Neural cell (in vitro differentiated cells): ENCODE measurements around the gene CFAP210. TPM values are rescaled to one million over a fixed set of nuclear protein-coding genes. Genes with fewer than 3 reads are reported as not detected.

Source experiments
- H2AFZ ChIP-seq: fragments of 200-600, 300-800 bp; sonication (generic), shearing (Covaris generic); 2 replicates; pipeline ENCODE4 v1.6.0; 2014; ENCODE audit warnings: low read depth, mild to moderate bottlenecking, antibody characterized with exemption, low read length, moderate library complexity
- H3F3A ChIP-seq: fragments of 200-600 bp; shearing (Covaris generic); 2 replicates; pipeline ENCODE4 v1.6.1; 2016; ENCODE audit warnings: mild to moderate bottlenecking, moderate library complexity, mixed read lengths, antibody characterized with exemption, low read length; ENCODE audit not compliant: insufficient read depth, poor library complexity, severe bottlenecking
- H3K27ac ChIP-seq: fragments of 200-600, 300-800 bp; sonication (generic), shearing (Covaris generic); 2 replicates; pipeline ENCODE4 v1.5.1; 2014; ENCODE audit warnings: mild to moderate bottlenecking, low read length, moderate library complexity
- H3K27me3 ChIP-seq: fragments of 300-800, 200-600 bp; sonication (generic), shearing (Covaris generic); 2 replicates; pipeline ENCODE4 v1.6.0; 2014; ENCODE audit warnings: mild to moderate bottlenecking, low read depth, low read length, moderate library complexity; ENCODE audit not compliant: insufficient read depth
- H3K36me3 ChIP-seq: fragments of 300-800, 200-600 bp; sonication (generic), shearing (Covaris generic); 2 replicates; pipeline ENCODE4 v1.5.1; 2014; ENCODE audit warnings: mild to moderate bottlenecking, antibody characterized with exemption, low read length, moderate library complexity; ENCODE audit not compliant: insufficient read depth
- H3K4me2 ChIP-seq: fragments of 300-800, 200-600 bp; sonication (generic), shearing (Covaris generic); 2 replicates; pipeline ENCODE4 v1.6.0; 2014; ENCODE audit warnings: mild to moderate bottlenecking, low read length
- H3K4me3 ChIP-seq: fragments of 300-800, 200-600 bp; sonication (generic), shearing (Covaris generic); 2 replicates; pipeline ENCODE4 v1.5.1; 2014; ENCODE audit warnings: mild to moderate bottlenecking, low read length, moderate library complexity
- H3K79me2 ChIP-seq: fragments of 200-600 bp; shearing (Covaris generic); replicated peaks from 2 replicates; pipeline ENCODE4 v1.6.0; 2014; ENCODE audit warnings: mild to moderate bottlenecking, low read length, moderate library complexity; ENCODE audit not compliant: insufficient read depth
- H3K9ac ChIP-seq: fragments of 300-800, 200-600 bp; sonication (generic), shearing (Covaris generic); 2 replicates; pipeline ENCODE4 v1.6.1; 2016; ENCODE audit warnings: mild to moderate bottlenecking, low read length, mixed read lengths
- H3K9me2 ChIP-seq: fragments of 200-600 bp; shearing (Covaris generic); 2 replicates; pipeline ENCODE4 v1.6.1; 2016; ENCODE audit warnings: mild to moderate bottlenecking, low read length, mixed read lengths; ENCODE audit not compliant: insufficient read depth
- H3K9me3 ChIP-seq: fragments of 200-600, 300-800 bp; sonication (generic), shearing (Covaris generic); 2 replicates; pipeline ENCODE4 v1.6.1; 2016; ENCODE audit warnings: mild to moderate bottlenecking, mixed run types, low read length, moderate library complexity, mixed read lengths
- H4K20me1 ChIP-seq: fragments of 200-600 bp; shearing (Covaris generic); 2 replicates; pipeline ENCODE4 v1.6.1; 2016; ENCODE audit warnings: mild to moderate bottlenecking, mixed run types; ENCODE audit not compliant: insufficient read depth
- CTCF ChIP-seq: fragments of 450-650 bp; IDR thresholded peaks from 2 replicates; pipeline ENCODE4 v1.5.1; 2014; ENCODE audit warnings: antibody characterized with exemption, mild to moderate bottlenecking, moderate library complexity; ENCODE audit not compliant: poor library complexity, severe bottlenecking
- EP300 ChIP-seq: fragments of 450-650 bp; conservative IDR thresholded peaks from 2 replicates; pipeline ENCODE4 v1.6.1; 2014; ENCODE audit warnings: antibody characterized with exemption, mild to moderate bottlenecking, moderate library complexity; ENCODE audit not compliant: poor library complexity, severe bottlenecking
- EZH2 ChIP-seq: fragments of 200-600, 300-800 bp; shearing (Covaris generic), sonication (generic); IDR thresholded peaks from 2 replicates; pipeline ENCODE4 v1.6.1; 2014; ENCODE audit warnings: antibody characterized with exemption, low read length, borderline replicate concordance, mild to moderate bottlenecking; ENCODE audit not compliant: insufficient read depth, poor library complexity, severe bottlenecking
- MXI1 ChIP-seq: fragments of 450-650 bp; conservative IDR thresholded peaks from 2 replicates; pipeline ENCODE4 v1.6.1; 2014; ENCODE audit warnings: antibody characterized with exemption, mild to moderate bottlenecking; ENCODE audit not compliant: poor library complexity, severe bottlenecking
- POLR2AphosphoS5 ChIP-seq: IDR thresholded peaks from 2 replicates; pipeline ENCODE4 v1.6.1; 2012
- RAD21 ChIP-seq: fragments of 450-650 bp; conservative IDR thresholded peaks from 2 replicates; pipeline ENCODE4 v1.6.1; 2014; ENCODE audit warnings: antibody characterized with exemption, mild to moderate bottlenecking, moderate library complexity
- SMC3 ChIP-seq: fragments of 450-650 bp; conservative IDR thresholded peaks from 2 replicates; pipeline ENCODE4 v1.6.1; 2014; ENCODE audit warnings: antibody characterized with exemption, mild to moderate bottlenecking, moderate library complexity; ENCODE audit not compliant: poor library complexity
- TAF1 ChIP-seq: IDR thresholded peaks from 2 replicates; pipeline ENCODE4 v1.6.1; 2012; ENCODE audit warnings: low read depth
- polyA plus RNA-seq: library from polyadenylated mRNA; depleted of rRNA; stranded (reverse); fragments of >200 nt; gene quantifications from 2 replicates; pipeline ENCODE4 v1.2.3, GENCODE V29; 2014
- TF ChIP-seq, protein P1 (sequence below): IDR thresholded peaks from 2 replicates; pipeline ENCODE4 v1.6.1; 2012; ENCODE audit warnings: borderline replicate concordance

The CFAP210 gene
- polyA plus RNA-seq, 1 donor from 2014 or later, result 0.20 TPM

DNA sequence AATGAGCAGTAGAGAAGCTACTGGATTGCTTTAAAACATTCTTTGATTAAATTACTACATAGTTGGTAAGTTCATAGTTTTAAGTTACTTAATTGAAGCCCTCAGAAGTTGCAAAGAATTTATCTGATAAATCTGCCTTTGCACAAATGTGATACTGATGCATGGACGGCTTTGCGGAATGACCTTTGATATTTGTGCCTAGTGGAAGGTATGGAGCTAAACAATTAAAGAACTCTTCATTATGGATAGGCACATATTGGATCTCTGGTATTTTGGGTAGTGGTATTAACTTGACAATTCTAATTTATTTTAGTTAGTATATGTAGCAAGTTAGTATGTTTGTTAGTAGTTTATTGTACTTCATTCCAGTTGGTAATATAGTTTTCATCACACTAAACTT lies 54.1 kb downstream of the CFAP210 start:
- no peak overlapping the region for H3K4me3 ChIP-seq
- no peaks in the 10 kb centered on the region for H3K79me2 ChIP-seq
- H3K4me2 ChIP-seq, result no peak overlapping the region
- no peaks in the 10 kb centered on the region for H3K27me3 ChIP-seq
- H3K27ac ChIP-seq, result no peak overlapping the region
- no peaks in the 10 kb centered on the region for H3F3A ChIP-seq
- H3K9ac ChIP-seq, result no peak overlapping the region
- no peak overlapping the region for H2AFZ ChIP-seq
- H3K9me2 ChIP-seq, result no peaks in the 10 kb centered on the region
- H4K20me1 ChIP-seq, result no peaks in the 10 kb centered on the region
- TF ChIP-seq CTCF (no peak), EP300 (no peak), POLR2AphosphoS5 (no peak), RAD21 (no peak), SMC3 (no peak), TAF1 (no peak), EZH2 (no peak), MXI1 (no peak)
- TF ChIP-seq, protein P1, sequence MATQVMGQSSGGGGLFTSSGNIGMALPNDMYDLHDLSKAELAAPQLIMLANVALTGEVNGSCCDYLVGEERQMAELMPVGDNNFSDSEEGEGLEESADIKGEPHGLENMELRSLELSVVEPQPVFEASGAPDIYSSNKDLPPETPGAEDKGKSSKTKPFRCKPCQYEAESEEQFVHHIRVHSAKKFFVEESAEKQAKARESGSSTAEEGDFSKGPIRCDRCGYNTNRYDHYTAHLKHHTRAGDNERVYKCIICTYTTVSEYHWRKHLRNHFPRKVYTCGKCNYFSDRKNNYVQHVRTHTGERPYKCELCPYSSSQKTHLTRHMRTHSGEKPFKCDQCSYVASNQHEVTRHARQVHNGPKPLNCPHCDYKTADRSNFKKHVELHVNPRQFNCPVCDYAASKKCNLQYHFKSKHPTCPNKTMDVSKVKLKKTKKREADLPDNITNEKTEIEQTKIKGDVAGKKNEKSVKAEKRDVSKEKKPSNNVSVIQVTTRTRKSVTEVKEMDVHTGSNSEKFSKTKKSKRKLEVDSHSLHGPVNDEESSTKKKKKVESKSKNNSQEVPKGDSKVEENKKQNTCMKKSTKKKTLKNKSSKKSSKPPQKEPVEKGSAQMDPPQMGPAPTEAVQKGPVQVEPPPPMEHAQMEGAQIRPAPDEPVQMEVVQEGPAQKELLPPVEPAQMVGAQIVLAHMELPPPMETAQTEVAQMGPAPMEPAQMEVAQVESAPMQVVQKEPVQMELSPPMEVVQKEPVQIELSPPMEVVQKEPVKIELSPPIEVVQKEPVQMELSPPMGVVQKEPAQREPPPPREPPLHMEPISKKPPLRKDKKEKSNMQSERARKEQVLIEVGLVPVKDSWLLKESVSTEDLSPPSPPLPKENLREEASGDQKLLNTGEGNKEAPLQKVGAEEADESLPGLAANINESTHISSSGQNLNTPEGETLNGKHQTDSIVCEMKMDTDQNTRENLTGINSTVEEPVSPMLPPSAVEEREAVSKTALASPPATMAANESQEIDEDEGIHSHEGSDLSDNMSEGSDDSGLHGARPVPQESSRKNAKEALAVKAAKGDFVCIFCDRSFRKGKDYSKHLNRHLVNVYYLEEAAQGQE, result no peak
- peaks cover 17% of the 10 kb centered on the region for H3K36me3 ChIP-seq
- H3K9me3 ChIP-seq, result no peaks in the 10 kb centered on the region

GRCh38 chr2:169637620-169638019 lies 56.6 kb downstream of the CFAP210 start:
- H3K79me2 ChIP-seq, result no peaks in the 10 kb centered on the region
- H3K9me3 ChIP-seq, result no peaks in the 10 kb centered on the region
- H3K4me3 ChIP-seq, result no peak overlapping the region
- peaks cover 20% of the 10 kb centered on the region for H3K36me3 ChIP-seq
- H3K4me2 ChIP-seq, result no peak overlapping the region
- no peak overlapping the region for H3K9ac ChIP-seq
- TF ChIP-seq EZH2 (no peak), POLR2AphosphoS5 (no peak), TAF1 (no peak), EP300 (no peak), MXI1 (no peak), SMC3 (no peak), RAD21 (no peak), CTCF (no peak)
- TF ChIP-seq, protein P1, result no peak
- H2AFZ ChIP-seq, result no peak overlapping the region
- H3K9me2 ChIP-seq, result no peaks in the 10 kb centered on the region
- no peaks in the 10 kb centered on the region for H4K20me1 ChIP-seq
- H3F3A ChIP-seq, result no peaks in the 10 kb centered on the region
- no peaks in the 10 kb centered on the region for H3K27me3 ChIP-seq
- H3K27ac ChIP-seq, result no peak overlapping the region
